GM21528 (cell line): ENCODE results near the gene CERS5.

Experiments
- ATAC-seq: cut with Tn5 transposase; IDR thresholded peaks from one replicate; pipeline ENCODE4 v1.9.1; 2021; ENCODE audit warnings: mild to moderate bottlenecking, moderate library complexity; ENCODE audit not compliant: unreplicated experiment, low FRiP score

Gene CERS5

GRCh38 chr12:50167049-50167828 lies at the start of gene CERS5:
TSS of gene CERS5 (minus strand) at chr12:50167369. CDS start at chr12:50167297, 72 bp downstream.
- peak; percentile 96 for ATAC-seq

- ATAC-seq, result no peak
These were observed 47.9 kb upstream of the CERS5 start for GRCh38 chr12:50215033-50215432.

- ATAC-seq, result no peak
These were observed 46.8 kb upstream of the CERS5 start for GRCh38 chr12:50214018-50214417.

GRCh38 chr12:50213439-50213838 lies 46.3 kb upstream of the CERS5 start:
- ATAC-seq, result no peak

GRCh38 chr12:50212071-50212467 lies 44.9 kb upstream of the CERS5 start:
- no peak for ATAC-seq

GRCh38 chr12:50211392-50212070 lies 44.4 kb upstream of the CERS5 start:
- no peak for ATAC-seq

GRCh38 chr12:50207424-50207823 lies 40.3 kb upstream of the CERS5 start:
- no peak for ATAC-seq

- ATAC-seq, result no peak
These were observed 38.5 kb upstream of the CERS5 start for GRCh38 chr12:50205648-50206047.

- no peak for ATAC-seq
These were observed 36.5 kb upstream of the CERS5 start for GRCh38 chr12:50203691-50204090.

- ATAC-seq, result no peak
These were observed 34.9 kb upstream of the CERS5 start for GRCh38 chr12:50201987-50202521.

GRCh38 chr12:50200552-50201273 lies 33.5 kb upstream of the CERS5 start:
- ATAC-seq, result no peak

GRCh38 chr12:50198829-50199228 lies 31.7 kb upstream of the CERS5 start:
- ATAC-seq, result no peak

- no peak for ATAC-seq
These were observed 30.1 kb upstream of the CERS5 start for GRCh38 chr12:50197297-50197727.

GRCh38 chr12:50196537-50196936 lies 29.4 kb upstream of the CERS5 start:
- ATAC-seq, result no peak

GRCh38 chr12:50195832-50196231 lies 28.7 kb upstream of the CERS5 start:
- ATAC-seq, result no peak

- ATAC-seq, result no peak
These were observed 25.7 kb upstream of the CERS5 start for GRCh38 chr12:50192908-50193307.

GRCh38 chr12:50192236-50192635 lies 25.1 kb upstream of the CERS5 start:
- ATAC-seq, result no peak

GRCh38 chr12:50190859-50191258 lies 23.7 kb upstream of the CERS5 start:
- no peak for ATAC-seq

- ATAC-seq, result no peak
These were observed 21.9 kb upstream of the CERS5 start for GRCh38 chr12:50188875-50189575.

GRCh38 chr12:50188241-50188781 lies 21.1 kb upstream of the CERS5 start:
- ATAC-seq, result no peak
